HUES48 (cell line): ENCODE data around the gene GUCY1B1.

Experiments used
- H3K27ac ChIP-seq: one replicate; pipeline ENCODE4 v1.7.0; 2013; ENCODE audit warnings: low read depth, low read length, inconsistent platforms
- H3K27me3 ChIP-seq: 2 replicates; pipeline ENCODE4 v1.6.1; 2013; ENCODE audit warnings: mild to moderate bottlenecking, low read length; ENCODE audit not compliant: control insufficient read depth, insufficient read depth
- H3K36me3 ChIP-seq: 2 replicates; pipeline ENCODE4 v1.6.1; 2013; ENCODE audit warnings: low read length; ENCODE audit not compliant: control insufficient read depth, insufficient read depth
- H3K4me1 ChIP-seq: 2 replicates; pipeline ENCODE4 v1.6.1; 2013; ENCODE audit warnings: mild to moderate bottlenecking, low read length; ENCODE audit not compliant: control insufficient read depth, insufficient read depth
- H3K4me3 ChIP-seq: 2 replicates; pipeline ENCODE4 v1.5.1; 2013; ENCODE audit warnings: mild to moderate bottlenecking, low read depth, low read length
- H3K9ac ChIP-seq: 2 replicates; pipeline ENCODE4 v1.6.1; 2013; ENCODE audit warnings: mild to moderate bottlenecking, low read depth, low read length, moderate library complexity
- H3K9me3 ChIP-seq: 2 replicates; pipeline ENCODE4 v1.6.1; 2013; ENCODE audit warnings: low read length; ENCODE audit not compliant: control insufficient read depth, insufficient read depth

The GUCY1B1 gene

DNA sequence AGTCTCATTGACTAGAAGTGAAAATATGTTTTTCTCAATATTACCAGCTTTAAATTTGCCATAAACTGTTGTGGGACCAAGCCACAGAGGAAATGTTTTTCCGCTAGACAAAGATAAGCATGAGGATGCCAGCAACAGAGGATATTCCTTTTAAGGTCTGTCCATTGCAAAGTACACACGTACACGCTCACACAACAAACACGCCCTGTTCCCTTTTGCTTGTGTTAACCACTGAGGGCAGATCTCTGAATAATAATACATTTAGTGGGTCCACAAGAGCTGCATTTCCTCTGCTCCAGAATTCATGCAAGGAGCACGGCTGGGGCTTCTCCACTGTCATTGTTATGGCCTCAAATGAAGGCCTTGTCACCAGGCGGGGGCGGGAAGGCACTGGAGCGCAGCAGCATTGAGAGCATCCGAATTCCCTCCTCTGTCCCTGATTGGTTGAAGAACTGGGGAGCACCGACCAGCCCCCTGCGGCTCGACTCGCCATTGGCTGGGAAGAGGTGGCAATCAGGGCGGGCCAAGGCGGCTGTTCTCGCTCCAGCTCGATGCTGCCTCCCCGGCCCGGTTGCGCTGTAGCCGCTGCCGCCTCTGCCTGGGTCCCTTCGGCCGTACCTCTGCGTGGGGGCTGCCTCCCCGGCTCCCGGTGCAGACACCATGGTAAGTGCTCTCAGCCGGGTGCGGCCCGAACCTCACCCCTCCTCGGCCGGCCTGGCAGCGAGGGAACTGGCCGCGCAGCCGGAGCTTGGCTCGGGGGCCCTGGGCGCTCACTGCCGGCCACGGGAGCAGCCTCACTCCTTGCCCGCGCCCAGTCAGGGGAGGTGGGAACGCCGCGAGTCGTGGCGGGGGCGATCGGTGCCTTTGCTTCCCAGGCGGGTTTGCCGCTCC is at the start of gene GUCY1B1:
Gene GUCY1B1 (plus strand): TSS at position 541 of the 891 bp plus-strand sequence. CDS start 120 bp downstream, at position 661.
- no peak within 1 kb of the TSS for H3K9ac ChIP-seq
- H3K27me3 ChIP-seq, result peaks cover 36% of the 10 kb centered on the region
- H3K9me3 ChIP-seq, result no peaks in the 10 kb centered on the region
- no peak within 1 kb of the TSS for H3K27ac ChIP-seq
- no peaks in the 10 kb centered on the region for H3K36me3 ChIP-seq
- H3K4me3 ChIP-seq, result peak within 1 kb of the TSS; percentile 64
- H3K4me1 ChIP-seq, result peaks cover 6% of the 10 kb centered on the region; the same call in 1 of the 2 replicates

DNA sequence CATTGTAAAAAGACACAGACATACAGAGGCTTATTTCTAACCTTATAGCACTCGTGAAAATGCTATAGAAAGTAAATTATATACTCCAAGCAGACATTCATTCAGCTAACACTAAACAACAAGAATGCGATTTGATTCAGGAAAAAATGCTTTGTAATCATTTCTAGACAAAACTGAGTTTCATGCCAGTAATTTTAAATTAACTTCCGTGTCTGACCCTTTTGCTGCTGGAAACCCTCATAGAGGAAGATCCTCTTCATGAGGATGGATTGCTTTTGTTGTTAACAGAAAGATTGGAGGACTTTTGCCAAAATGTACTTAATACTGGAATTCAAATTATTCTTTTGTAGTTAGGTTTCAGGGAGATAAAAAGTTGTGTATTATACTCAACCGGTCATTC is 48.9 kb upstream of the GUCY1B1 start:
- Histone ChIP-seq H3K36me3 (no peaks in the 10 kb centered on the region), H3K9me3 (no peaks in the 10 kb centered on the region), H3K4me3 (no peak overlapping the region), H3K9ac (no peak overlapping the region), H3K4me1 (no peaks in the 10 kb centered on the region), H3K27me3 (no peaks in the 10 kb centered on the region), H3K27ac (no peak overlapping the region)

DNA sequence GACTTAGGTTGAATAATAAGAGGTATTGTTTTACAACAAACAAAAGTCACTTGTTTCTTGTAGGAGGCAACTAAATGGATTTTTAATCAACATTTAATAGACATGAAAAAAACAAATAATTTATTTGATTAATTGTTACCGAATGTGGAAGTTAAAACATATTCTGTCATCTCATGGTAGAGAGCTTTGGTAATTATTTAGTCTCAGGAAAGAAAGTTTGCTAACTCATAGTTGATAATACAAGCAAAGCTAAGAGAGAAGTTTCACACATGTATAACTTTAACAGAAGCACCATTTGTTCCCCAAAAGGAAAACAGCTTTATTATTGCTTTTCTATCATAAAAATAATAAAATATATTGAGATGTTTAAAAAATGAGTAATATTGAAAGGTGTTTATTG is 47.3 kb upstream of the GUCY1B1 start:
- H3K36me3 ChIP-seq, result no peaks in the 10 kb centered on the region
- no peak overlapping the region for H3K27ac ChIP-seq
- H3K4me3 ChIP-seq, result no peak overlapping the region
- H3K9ac ChIP-seq, result no peak overlapping the region
- H3K27me3 ChIP-seq, result no peaks in the 10 kb centered on the region
- no peaks in the 10 kb centered on the region for H3K9me3 ChIP-seq
- no peaks in the 10 kb centered on the region for H3K4me1 ChIP-seq

DNA sequence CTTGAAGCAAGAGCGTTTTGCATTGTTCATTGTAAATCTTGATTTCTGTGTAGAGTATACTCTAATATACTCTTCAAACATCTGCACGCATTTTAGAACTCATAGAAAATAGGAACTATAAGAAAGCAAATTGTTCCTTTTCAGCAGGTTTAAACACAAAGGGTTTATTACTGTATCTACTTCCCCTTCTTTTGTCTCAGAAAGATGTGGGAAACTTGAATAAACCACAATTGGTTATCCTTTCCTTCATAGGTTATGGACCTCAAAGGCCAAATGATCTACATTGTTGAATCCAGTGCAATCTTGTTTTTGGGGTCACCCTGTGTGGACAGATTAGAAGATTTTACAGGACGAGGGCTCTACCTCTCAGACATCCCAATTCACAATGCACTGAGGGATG is 46.0 kb upstream of the GUCY1B1 start:
- Histone ChIP-seq H3K9ac (no peak overlapping the region), H3K27ac (no peak overlapping the region), H3K27me3 (no peaks in the 10 kb centered on the region), H3K4me1 (no peaks in the 10 kb centered on the region), H3K9me3 (no peaks in the 10 kb centered on the region), H3K4me3 (no peak overlapping the region), H3K36me3 (no peaks in the 10 kb centered on the region)

DNA sequence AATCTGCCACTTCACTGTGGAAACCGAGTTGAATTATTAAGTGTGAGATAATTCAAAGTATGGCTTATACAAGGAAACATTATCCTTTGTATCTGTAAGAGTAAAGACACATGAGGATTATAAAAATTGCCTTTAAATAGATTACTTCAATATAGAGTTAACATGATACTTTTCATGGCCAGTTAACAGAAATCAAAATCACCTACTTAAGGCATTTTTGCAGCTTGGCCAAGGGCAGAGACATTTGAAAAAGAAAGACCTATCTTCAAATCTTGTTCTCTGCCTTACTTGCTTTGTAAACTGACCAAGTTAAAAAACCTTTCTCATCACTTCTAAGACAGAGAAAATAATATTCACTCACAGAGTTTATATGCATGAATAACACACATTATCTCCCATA is 44.9 kb upstream of the GUCY1B1 start:
- Histone ChIP-seq H3K27me3 (no peaks in the 10 kb centered on the region), H3K9me3 (no peaks in the 10 kb centered on the region), H3K9ac (no peak overlapping the region), H3K4me3 (no peak overlapping the region), H3K4me1 (no peaks in the 10 kb centered on the region), H3K27ac (no peak overlapping the region), H3K36me3 (no peaks in the 10 kb centered on the region)

DNA sequence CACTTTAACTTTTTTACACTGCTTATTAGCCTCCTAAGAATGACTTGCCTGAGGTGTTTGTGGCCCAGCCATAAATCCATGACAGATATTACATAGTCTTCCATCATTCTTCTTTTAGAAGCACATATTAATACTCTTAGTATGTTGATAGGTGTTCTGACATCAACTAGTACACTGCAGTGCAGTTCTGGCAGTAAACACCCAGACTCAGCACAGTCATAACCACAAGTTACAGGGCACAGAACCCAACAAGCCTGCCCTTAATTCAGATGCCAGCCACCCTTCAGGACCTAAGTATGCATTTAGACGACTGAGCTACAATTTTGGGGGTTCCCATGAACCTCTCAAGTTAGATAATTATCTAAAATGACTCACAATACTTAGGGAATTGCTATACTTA is 36.5 kb upstream of the GUCY1B1 start:
- Histone ChIP-seq H3K4me3 (no peak overlapping the region), H3K9me3 (no peaks in the 10 kb centered on the region), H3K27ac (no peak overlapping the region), H3K9ac (no peak overlapping the region), H3K27me3 (no peaks in the 10 kb centered on the region), H3K4me1 (peaks cover 7% of the 10 kb centered on the region; the same call in 1 of the 2 replicates), H3K36me3 (no peaks in the 10 kb centered on the region)

DNA sequence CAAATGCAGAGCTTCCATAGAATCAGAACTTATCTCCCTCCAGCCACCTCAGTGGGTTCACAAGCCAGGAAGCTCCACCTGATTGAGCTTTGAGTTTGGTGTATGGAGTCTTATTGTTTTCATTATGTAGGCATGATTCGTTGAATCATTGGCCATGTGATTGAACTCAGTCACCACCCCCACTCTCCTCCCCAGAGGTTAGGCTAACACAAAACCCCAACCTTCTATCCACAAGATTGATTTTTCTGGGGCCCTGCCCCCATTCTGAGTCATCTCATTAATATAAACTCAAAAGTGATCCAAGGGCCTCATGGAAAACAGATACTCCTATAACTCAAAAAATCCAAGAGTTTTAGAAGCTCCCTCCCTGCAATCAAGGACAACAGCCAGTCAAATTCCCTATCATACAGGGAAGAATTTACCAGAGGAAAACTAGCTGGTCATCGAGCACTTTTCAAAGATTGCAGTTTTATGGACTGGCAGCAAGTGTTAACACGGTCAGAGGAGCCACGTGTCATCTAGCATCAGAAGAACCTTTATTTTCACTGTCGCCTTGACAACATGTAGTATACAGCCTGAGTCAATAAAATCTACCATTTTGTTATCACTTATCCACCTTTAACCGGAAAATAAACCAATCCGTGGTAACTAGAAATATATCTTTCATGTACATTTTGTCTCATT is 35.9 kb upstream of the GUCY1B1 start:
- Histone ChIP-seq H3K9me3 (no peaks in the 10 kb centered on the region), H3K4me3 (no peak overlapping the region), H3K27me3 (no peaks in the 10 kb centered on the region)

DNA sequence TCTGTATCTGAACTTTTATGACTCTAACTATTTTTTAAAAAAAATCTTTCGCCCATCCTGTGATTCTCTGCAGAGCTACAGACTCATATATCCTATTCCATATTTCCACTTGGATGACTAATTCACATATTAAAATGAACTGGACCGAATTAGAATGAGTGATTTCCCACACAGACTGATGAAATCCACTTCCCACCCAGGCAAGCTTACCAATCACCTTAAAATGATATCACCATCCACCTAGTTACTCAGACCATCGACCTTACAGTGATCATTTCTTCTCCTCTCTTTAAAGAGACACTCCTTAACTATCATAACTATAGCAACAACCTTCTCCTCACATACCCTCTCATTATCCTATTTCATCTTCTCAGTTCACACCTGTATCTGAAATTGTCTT is 34.1 kb upstream of the GUCY1B1 start:
- Histone ChIP-seq H3K36me3 (no peaks in the 10 kb centered on the region), H3K27me3 (no peaks in the 10 kb centered on the region), H3K9ac (no peak overlapping the region), H3K9me3 (no peaks in the 10 kb centered on the region), H3K4me1 (peaks cover 7% of the 10 kb centered on the region; the same call in 1 of the 2 replicates), H3K27ac (no peak overlapping the region), H3K4me3 (no peak overlapping the region)

More for the DNA sequence above, 35.9 kb upstream of the GUCY1B1 start:
- Histone ChIP-seq H3K9ac (no peak overlapping the region), H3K36me3 (no peaks in the 10 kb centered on the region), H3K27ac (no peak overlapping the region), H3K4me1 (peaks cover 7% of the 10 kb centered on the region; the same call in 1 of the 2 replicates)

DNA sequence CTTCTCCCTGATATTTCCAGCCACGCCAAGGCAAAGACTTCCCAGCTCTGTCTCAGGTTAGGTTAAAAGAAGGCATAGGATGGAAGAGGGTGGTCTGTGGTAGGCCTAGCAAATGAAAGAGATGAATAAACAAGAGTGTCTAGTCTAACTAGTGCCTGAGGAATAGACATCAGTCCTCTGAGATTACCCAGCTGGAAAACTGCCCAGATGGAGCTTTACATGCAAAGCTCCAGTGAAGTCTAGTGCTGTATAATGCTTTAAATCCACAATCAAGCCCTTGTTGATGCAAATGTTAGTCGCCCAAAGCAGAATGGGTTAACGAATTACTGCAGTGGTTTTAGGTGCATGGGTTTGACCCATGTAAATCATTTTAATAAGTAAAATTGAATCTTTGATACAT is 24.8 kb upstream of the GUCY1B1 start:
- no peaks in the 10 kb centered on the region for H3K4me1 ChIP-seq
- no peaks in the 10 kb centered on the region for H3K9me3 ChIP-seq
- H3K4me3 ChIP-seq, result no peak overlapping the region
- no peak overlapping the region for H3K27ac ChIP-seq
- H3K36me3 ChIP-seq, result no peaks in the 10 kb centered on the region
- no peak overlapping the region for H3K9ac ChIP-seq
- no peaks in the 10 kb centered on the region for H3K27me3 ChIP-seq

DNA sequence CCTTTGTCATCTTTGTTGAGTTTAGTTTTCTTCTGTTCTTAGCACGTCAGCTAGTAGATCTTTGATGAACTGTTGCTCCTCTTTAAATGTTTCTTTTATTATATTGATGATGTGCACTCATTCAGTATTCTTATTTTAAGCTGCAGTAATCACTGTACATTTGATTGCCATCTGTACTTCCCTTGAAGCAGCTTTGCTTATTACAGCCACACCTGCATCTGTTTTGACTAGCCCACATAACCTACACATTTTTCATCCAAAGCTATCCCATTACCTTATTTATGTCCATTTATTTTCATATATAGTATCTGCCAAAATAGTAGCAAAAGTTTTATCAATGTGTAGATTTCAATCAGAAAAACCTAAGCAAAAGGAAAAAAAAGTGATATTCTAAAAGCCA is 23.9 kb upstream of the GUCY1B1 start:
- H3K9me3 ChIP-seq, result no peaks in the 10 kb centered on the region

DNA sequence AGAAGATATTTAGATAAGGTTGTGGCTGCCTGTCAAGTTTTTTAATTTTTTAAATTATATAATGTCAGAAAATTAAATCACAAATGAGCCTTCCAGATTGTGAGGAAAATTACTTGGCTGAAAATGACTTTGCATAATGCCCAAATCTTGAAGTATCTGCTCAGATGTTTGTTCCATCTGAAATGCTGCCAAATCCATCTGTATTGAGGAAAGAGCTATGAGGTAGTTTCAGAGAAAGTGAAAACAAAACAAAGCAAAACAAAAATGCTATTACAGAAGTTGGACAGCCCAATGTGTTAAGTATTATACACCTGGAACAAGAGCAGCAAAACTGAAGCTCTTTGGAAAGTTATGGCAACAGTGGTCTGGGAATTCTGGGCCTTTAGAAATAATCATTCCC is 23.3 kb upstream of the GUCY1B1 start:
- no peaks in the 10 kb centered on the region for H3K9me3 ChIP-seq
- H3K27ac ChIP-seq, result no peak overlapping the region
- H3K4me3 ChIP-seq, result no peak overlapping the region
- no peaks in the 10 kb centered on the region for H3K36me3 ChIP-seq
- H3K9ac ChIP-seq, result no peak overlapping the region
- no peaks in the 10 kb centered on the region for H3K4me1 ChIP-seq
- no peaks in the 10 kb centered on the region for H3K27me3 ChIP-seq

More for the DNA sequence above, 23.9 kb upstream of the GUCY1B1 start:
- H3K36me3 ChIP-seq, result no peaks in the 10 kb centered on the region
- H3K27me3 ChIP-seq, result no peaks in the 10 kb centered on the region
- no peak overlapping the region for H3K4me3 ChIP-seq
- H3K9ac ChIP-seq, result no peak overlapping the region
- no peaks in the 10 kb centered on the region for H3K4me1 ChIP-seq
- no peak overlapping the region for H3K27ac ChIP-seq
